IPS-NIHi7 (cell line): Measurements from ENCODE around the gene ADAR.

Experiments
- DNase-seq: peaks from one replicate; pipeline ENCODE4 v3.0.0; 2012; ENCODE audit warnings: mixed read lengths; ENCODE audit errors: extremely low spot score

Gene ADAR

GRCh38 chr1:154558720-154559465, 49.1 kb downstream of the ADAR start:
- DNase-seq, result peak; percentile 90

- no peak for DNase-seq
These were observed 49.9 kb downstream of the ADAR start, which contains the start of gene UBE2Q1 for GRCh38 chr1:154557939-154558719. Gene UBE2Q1 (minus strand): TSS chr1:154558662. CDS start chr1:154558553, 109 bp downstream.

- no peak for DNase-seq
These were observed 50.6 kb downstream of the ADAR start for GRCh38 chr1:154557248-154557938.

- DNase-seq, result peak; percentile 48
These were observed 51.6 kb downstream of the ADAR start for GRCh38 chr1:154556422-154556821.

- DNase-seq, result no peak
These were observed 54.6 kb downstream of the ADAR start for GRCh38 chr1:154553056-154554030.

GRCh38 chr1:154552036-154552435, 56.0 kb downstream of the ADAR start:
- no peak for DNase-seq

- no peak for DNase-seq
These were observed 56.5 kb downstream of the ADAR start for GRCh38 chr1:154551474-154551873.

GRCh38 chr1:154550657-154551056, 57.3 kb downstream of the ADAR start:
- DNase-seq, result no peak

GRCh38 chr1:154550070-154550469, 57.9 kb downstream of the ADAR start:
- DNase-seq, result no peak

- no peak for DNase-seq
These were observed 58.7 kb downstream of the ADAR start for GRCh38 chr1:154549202-154549770.

GRCh38 chr1:154548028-154548427, 60.0 kb downstream of the ADAR start:
- DNase-seq, result no peak

GRCh38 chr1:154547105-154547732, 60.8 kb downstream of the ADAR start:
- DNase-seq, result no peak

- DNase-seq, result peak; percentile 94
These were observed 61.5 kb downstream of the ADAR start for GRCh38 chr1:154546264-154547063.

GRCh38 chr1:154541231-154541630, 66.8 kb downstream of the ADAR start:
- DNase-seq, result no peak

GRCh38 chr1:154539486-154540483, 68.2 kb downstream of the ADAR start:
- DNase-seq, result no peak

- no peak for DNase-seq
These were observed 71.4 kb downstream of the ADAR start for GRCh38 chr1:154536570-154536969.

- DNase-seq, result peak; percentile 88
These were observed 73.8 kb downstream of the ADAR start for GRCh38 chr1:154533952-154534844.
